ENCODE data around the gene BCL11B.

DNA sequence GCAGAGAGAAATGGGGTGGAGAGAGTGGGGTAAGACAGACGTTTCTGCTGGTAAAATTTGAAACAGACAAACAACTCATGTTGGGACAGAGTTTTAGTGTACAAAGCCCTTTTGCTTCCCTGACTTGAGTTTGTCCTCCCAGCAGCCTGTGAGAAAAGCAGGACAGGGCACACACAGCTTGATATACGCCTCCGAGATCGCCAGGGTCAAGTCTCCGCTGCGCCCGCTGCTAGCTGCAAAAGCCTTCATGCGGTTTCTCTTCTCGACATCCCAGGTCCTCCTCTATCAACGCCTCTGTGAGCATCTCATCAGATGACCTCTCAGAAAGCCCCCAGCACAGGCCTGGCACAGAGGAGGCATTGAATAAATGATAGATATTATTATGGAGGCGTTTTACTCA, 9.4 kb upstream of the BCL11B start:
- TF ChIP-seq DMBX1 (CRISPR knock-in tag; IDR thresholded peaks at IDR 0.05; ENCODE audit: borderline replicate concordance) (no peak), ZBTB1 (CRISPR knock-in tag; IDR thresholded peaks at IDR 0.05; ENCODE audit: borderline replicate concordance, low read depth) (no peak), PHF20 (IDR thresholded peaks at IDR 0.05; ENCODE audit: partially characterized antibody) (no peak), ZNF146 (CRISPR knock-in tag; IDR thresholded peaks at IDR 0.05; ENCODE audit: unreplicated experiment) (no peak), FIP1L1 (IDR thresholded peaks at IDR 0.05; ENCODE audit: low read depth, low read length, poor library complexity, severe bottlenecking) (no peak)
- TF ChIP-seq, protein P1, sequence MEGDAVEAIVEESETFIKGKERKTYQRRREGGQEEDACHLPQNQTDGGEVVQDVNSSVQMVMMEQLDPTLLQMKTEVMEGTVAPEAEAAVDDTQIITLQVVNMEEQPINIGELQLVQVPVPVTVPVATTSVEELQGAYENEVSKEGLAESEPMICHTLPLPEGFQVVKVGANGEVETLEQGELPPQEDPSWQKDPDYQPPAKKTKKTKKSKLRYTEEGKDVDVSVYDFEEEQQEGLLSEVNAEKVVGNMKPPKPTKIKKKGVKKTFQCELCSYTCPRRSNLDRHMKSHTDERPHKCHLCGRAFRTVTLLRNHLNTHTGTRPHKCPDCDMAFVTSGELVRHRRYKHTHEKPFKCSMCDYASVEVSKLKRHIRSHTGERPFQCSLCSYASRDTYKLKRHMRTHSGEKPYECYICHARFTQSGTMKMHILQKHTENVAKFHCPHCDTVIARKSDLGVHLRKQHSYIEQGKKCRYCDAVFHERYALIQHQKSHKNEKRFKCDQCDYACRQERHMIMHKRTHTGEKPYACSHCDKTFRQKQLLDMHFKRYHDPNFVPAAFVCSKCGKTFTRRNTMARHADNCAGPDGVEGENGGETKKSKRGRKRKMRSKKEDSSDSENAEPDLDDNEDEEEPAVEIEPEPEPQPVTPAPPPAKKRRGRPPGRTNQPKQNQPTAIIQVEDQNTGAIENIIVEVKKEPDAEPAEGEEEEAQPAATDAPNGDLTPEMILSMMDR (IDR thresholded peaks at IDR 0.05 in 2 of 3, conservative IDR thresholded peaks at IDR 0.05 in 1 of 3; ENCODE audit: insufficient read depth in 2 of 3, low read depth in 1 of 3, low read length in 3 of 3), result no peak
- TF ChIP-seq, protein P2, sequence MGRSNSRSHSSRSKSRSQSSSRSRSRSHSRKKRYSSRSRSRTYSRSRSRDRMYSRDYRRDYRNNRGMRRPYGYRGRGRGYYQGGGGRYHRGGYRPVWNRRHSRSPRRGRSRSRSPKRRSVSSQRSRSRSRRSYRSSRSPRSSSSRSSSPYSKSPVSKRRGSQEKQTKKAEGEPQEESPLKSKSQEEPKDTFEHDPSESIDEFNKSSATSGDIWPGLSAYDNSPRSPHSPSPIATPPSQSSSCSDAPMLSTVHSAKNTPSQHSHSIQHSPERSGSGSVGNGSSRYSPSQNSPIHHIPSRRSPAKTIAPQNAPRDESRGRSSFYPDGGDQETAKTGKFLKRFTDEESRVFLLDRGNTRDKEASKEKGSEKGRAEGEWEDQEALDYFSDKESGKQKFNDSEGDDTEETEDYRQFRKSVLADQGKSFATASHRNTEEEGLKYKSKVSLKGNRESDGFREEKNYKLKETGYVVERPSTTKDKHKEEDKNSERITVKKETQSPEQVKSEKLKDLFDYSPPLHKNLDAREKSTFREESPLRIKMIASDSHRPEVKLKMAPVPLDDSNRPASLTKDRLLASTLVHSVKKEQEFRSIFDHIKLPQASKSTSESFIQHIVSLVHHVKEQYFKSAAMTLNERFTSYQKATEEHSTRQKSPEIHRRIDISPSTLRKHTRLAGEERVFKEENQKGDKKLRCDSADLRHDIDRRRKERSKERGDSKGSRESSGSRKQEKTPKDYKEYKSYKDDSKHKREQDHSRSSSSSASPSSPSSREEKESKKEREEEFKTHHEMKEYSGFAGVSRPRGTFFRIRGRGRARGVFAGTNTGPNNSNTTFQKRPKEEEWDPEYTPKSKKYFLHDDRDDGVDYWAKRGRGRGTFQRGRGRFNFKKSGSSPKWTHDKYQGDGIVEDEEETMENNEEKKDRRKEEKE (IDR thresholded peaks at IDR 0.05; ENCODE audit: borderline replicate concordance in 1 of 2, control insufficient read depth in 1 of 2, low read depth in 2 of 2, low read length in 1 of 2), result no peak
